Thyroid gland (tissue), 4 donors: Measurements from ENCODE around the gene SRRT.

Experiments
- CTCF ChIP-seq, 6 experiments: fragments of 200-600 bp in 3 of 6; fragments of 450-650 bp in 3 of 6; sonication (generic) in 3 of 6; IDR thresholded peaks; one replicate each; pipeline ENCODE4 v1.5.1; 2016 to 2019; ENCODE audit warnings: antibody characterized with exemption in 6 of 6, mild to moderate bottlenecking in 2 of 6, inconsistent platforms in 1 of 6, moderate library complexity in 1 of 6
- POLR2A ChIP-seq, 2 donors: fragments of 450-650 bp; IDR thresholded peaks; one replicate each; pipeline ENCODE4 v1.6.1; 2017; ENCODE audit warnings: antibody characterized with exemption in 2 of 2, mild to moderate bottlenecking in 2 of 2, moderate library complexity in 1 of 2

DNA sequence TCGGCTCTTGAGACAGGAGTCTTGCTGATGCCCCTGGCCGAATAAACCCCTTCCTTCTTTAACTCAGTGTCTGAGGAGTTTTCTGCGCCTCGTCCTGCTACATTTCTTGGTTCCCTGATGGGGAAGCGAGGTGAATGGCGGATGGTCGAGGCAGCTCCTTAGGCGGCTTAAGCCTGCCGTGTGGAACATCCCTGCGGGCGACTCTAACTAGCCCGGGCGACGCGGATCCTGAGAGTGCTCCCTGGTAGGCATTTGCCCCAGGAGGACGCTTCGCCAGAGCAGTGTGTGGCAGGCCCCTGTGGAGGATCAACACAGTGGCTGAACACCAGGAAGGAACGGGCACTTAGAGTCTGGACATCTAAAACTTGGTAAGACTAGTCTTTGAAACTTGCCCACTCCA, 35.5 kb upstream of the SRRT start:
- TF ChIP-seq CTCF (IDR thresholded peaks at IDR 0.05) (no peak), POLR2A (IDR thresholded peaks at IDR 0.05) (no peak)
